Activated gamma-delta T cell treated with anti-CD3 and anti-CD28 coated beads, Interleukin-2, amount 50 U/mL, for 16 hours (primary cell): ENCODE results near the gene LEKR1.
"Not testable (repeated sequence)": the region's sequence is repeated elsewhere in the genome, so short reads cannot be mapped to it uniquely, and the experiment has no call there.

Experiments
- DNase-seq: peaks from one replicate; pipeline ENCODE4 v3.0.0-alpha.2; 2020; ENCODE audit warnings: low read depth

Gene LEKR1

DNA sequence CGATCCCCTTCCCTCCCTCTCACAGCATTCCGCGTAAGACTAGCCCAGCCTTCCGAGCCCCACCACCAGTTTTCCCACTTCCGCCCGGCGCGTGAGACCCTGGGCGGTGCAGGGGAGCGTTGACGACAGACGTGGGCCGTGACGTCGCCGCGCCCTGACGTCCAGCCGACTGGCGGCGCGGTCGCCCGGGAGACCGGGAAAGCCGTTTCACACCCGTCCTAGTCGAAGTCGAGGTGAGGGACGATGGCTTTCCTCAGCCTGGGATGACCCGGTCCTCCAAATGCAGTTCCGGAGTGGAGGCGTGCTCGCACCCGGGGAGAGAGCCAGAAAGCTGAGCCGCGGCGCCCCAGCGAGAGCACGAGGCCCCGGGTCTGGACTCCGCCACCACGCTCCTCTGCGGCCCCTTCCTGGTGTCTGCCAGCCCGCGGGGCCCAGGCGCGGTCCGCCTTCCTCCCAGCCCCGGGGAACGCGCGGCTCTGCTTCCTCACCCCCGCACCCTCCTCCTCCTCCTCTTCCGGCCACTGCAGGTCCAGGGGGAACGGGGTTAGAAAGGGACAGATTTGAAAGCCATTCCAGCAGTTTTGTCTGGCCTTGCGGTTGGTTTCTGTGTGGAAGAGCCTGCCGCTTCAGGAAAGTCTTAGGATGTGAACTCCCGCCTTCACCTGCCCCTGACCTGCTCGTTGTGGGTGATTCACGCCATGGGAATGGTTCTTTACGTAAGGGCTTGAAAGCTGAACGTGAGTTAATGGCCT lies at the start of gene LEKR1:
LEKR1 (plus strand) TSS at position 210 of the 752 bp plus-strand sequence. CDS start 2,977 bp downstream, outside the sequence.
- DNase-seq = peak; percentile 43

DNA sequence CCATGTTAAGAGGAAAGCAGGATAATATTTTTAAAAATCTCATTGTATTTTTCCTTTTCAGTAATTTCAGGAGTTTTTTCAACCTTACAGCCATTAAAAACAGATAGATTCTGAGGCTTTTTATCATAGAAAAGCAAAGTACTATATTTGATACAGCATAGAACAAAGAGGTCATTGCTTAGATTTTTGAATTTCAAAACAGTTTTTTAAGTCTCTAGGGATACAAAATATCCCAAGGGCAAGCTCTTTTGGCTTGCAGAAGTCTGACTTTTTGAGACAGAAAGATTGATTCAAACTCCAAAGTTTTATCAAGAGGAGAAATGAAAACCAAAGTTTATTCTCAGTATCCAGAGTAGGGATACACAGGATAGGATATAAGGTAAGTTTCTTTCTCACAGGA lies 49.3 kb upstream of the LEKR1 start:
- DNase-seq = no peak

DNA sequence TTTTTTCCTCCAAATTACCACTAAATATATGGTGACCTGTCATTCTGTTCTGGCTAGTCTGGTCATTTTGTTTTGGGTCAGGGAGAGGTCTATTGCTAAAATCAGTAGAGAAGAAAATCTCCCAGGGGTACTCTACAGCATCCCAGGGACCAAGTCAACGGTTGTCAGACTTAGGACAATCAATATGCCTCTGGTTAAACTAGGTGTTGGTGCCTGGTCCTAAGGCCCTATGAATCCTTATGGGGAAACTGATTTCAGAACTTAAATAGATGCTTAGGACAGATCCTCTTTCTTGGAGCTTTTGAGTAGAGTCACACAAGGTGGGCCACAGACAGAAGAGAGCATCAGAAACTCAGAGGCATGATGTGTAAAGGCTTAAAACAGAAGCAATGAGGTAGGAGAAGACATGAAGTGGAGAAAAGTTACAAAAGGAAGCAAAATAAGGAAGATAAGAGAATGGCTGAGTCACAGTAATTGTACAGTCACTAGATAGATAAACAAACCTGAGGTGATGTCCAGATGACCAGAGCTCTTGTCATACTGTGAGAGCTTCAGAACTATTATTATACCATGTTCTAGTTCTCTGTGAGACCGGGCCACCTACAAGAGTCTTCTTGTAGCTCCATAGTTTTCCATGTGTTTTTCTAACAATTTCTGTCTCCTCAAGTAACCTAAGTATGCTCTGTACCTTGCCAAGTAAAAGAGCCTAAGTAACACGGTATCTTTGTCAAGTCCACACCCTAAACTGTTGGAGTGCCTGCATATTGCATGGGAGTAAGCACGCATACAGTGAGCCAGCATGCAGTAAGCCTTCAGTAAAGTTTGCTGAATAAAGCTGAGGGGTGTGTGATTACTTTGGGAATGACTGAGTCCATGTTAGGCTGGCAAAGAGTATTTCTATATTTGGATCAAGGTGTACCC lies 44.6 kb upstream of the LEKR1 start:
- DNase-seq = no peak

DNA sequence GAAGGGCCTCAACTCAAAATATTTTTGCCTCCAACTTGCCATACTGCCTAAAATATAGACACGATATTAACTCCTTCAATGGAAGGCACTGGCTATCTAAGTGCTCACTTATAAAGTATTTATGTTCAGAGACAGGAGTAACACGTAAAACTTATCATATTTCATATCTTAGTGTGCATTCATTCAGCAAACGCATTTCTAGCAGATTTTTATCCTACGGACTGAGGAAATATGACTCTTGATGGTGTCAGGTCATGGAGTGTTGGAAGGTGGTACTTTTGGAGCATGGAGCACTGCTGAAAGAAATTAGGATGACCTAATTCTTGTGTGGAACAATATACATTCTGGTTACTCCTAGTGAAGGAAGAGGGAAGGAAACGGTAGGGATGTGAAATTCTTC lies 43.8 kb upstream of the LEKR1 start:
- no peak for DNase-seq

DNA sequence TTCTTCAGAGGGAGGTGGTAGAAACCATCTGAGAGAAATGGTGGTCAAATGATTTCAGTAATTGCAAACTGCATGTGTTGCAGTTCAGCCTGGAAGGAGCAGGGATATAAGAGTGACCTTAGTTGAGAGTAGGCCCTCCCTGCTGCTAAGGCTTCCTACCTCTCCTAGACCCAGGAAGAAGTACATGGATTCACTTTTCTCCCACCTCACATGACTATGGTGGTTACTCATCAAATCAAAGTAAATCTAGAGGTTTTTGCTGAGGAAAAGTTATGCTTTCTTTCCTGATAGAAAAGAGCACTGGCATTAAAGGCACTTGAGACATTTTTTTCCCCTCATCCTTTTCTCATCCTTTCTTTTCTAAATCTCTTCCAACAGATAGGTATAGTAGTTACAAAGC lies 43.2 kb upstream of the LEKR1 start:
- DNase-seq = no peak

DNA sequence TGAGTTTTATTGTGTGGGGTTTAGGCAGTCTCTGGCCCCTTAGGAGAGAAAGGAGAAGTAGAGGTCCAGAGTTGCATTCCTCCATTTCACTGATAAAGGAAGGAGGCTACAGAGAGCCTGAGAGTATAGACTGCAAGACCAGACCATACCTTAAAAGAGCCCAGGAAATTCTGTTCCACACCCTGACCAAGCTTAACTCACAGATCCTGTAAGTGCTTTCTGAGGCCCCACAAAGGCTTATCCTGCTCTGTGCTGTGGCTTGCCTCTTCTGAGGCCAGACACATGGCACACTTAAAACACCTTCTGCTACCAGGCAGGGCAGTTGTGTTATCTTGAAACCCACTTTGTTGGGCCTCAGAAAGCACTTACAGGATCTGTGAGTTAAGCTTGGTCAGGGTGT lies 39.2 kb upstream of the LEKR1 start:
- DNase-seq = no peak

DNA sequence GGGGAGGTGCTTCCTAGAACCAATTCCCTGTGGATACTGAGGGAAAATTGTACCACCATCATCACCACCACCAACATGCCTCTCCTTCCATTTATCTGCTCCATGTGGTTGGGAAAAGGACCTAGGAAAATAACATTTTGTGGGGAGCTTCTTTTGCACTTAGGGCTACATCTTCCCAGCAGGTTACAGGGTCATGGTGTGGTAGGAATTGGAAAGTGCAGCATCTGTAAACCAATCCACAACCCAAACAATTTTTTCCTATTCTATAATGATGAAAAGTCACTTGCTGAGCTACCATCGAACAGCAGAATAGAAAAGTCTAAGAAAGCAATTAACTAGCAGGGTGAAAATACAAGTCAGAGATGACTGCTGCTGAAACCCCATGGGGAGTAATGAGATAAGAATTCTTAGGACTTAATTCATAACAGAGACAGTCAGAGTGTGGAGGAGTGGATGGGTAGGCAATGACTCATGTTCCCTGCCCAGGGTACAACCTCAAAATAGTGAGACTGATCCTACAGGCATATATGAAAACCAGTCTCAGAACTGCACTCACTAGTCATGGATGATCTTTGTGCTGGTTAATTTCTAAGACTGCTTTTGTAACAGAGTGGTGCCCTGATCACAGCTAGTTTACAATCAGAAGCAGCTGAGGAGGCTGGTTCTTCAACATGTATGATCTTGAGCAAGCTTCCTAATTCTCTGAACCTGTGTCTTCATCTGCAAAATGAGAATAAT lies 38.1 kb upstream of the LEKR1 start:
- DNase-seq = no peak

DNA sequence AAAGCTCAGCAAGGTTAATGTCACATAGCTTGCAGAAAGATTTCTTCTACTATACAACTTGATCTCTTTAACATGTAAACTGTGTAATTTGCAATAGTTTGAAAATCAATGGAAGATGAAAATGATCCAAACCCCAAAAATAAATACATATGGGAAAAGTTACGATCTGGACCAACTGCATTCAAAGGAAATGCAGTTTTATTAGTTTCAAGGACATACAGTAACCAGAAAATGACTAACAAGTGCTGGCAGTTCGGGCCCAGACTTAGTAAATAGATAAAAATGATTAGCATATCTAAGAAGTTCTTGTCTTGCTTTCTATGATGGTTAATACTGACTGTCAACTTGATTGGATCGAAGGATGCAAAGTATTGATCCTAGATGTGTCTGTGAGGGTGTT lies 37.3 kb upstream of the LEKR1 start:
- no peak for DNase-seq

DNA sequence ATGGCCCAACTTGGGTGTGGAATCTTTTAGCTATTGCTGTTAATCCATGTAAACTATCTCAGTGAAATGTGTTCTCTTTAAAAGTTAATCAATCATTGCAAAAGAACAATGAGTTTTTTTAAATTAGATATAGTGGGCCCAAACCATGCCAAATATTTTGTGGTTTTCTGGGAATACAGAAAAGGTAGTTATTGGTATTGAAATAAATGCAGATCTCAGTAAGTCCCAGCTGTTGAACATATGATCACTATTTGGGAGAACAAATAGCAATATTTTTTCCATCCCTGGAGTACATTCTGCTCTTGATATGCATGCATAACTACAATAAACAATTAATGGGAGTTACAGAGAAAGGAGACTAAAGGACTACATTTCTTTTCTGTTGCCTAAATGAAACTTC lies 36.0 kb upstream of the LEKR1 start:
- no peak for DNase-seq

DNA sequence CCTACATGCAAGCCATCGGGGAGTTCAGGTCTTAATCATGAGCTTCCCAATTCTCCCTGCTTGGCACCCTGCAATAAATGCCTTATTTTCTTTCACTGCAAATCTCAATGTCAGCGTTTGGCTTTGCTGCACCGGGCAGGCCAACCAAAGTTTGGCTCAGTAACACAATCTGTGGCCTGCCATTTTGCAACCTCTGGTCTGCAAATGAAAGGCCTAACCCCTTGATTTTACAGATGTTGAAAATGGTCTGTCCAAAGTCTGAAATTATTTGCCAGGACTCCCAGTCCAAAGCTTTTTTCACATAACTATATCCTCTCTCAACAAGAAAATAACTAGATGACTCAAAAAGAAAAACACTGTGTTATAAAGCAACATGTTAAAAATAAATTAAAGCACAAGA lies 34.0 kb upstream of the LEKR1 start:
- DNase-seq = no peak

DNA sequence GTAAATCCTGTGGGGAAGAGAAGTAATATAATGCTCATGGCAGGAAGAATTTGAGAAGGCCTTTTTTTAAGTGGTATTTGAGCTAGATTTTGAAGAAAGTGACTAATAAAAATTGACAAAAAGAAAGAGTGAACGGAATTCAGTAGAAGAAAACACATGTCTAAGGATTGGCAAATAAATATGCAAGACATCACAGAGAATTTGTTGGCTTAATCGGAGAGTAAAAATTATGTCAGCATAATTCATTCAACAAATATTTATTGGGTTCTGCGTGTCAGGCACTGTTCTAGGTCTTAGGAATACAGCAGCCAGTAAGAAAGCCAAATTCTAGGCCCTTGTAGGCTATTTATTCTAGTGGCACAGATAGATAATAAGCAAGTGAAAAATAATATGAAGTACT lies 33.6 kb upstream of the LEKR1 start:
- no peak for DNase-seq

DNA sequence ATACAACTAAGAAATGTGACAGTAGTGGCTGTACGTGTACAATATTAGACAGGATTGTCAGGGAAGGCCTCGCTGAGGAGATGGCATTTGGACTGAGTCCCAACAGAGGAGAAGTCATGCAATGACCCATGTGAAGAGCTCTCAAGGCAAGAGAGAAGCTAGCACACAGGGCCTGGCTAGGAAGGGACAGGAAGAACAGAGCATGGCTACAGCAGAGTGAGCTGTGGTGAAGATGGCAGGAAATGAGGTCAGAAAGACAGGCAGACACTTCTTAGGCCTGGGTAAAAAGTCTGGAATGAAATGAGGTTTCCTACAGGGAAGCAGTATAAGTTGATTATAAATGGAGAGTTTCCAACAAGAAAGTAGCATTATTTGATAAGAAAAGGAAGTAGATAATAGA lies 33.2 kb upstream of the LEKR1 start:
- no peak for DNase-seq

DNA sequence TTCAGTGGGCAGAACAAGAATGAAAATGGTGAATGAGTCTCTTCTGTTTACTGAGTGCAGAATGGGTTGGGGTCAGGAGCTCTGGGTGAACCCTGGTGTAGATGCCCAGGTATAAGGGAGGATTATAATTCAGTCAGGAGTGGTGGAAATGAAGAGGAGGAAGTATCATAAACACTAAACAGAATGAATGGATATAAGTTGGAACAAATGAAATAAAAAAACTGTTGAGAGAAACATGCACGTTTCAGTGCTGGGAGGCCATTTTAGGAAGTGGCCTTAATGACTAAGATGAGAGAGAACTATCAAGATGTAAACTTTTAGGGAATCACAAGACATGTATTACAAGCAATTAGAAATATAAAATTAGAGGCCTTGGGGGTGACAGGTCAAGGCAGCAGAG lies 32.8 kb upstream of the LEKR1 start:
- DNase-seq = no peak

DNA sequence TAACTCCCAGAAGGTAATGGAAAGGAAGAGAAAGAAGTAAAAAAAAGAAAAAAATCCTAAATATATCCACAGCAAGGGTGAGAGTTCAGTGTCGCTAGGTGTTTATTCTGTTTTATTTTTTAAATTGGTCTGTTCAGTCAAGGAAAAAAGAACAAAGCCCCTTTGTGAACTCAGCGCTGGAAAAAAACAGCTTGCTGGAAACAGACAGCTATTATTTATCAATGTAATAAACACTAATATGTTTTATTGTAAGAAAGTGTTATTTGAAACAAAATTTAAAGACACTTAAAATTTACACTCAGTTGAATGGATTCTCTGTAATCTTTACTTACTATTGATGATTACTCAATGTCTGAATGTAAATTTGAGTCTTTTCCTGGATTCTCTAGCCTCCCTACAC lies 32.3 kb upstream of the LEKR1 start:
- DNase-seq = no peak

DNA sequence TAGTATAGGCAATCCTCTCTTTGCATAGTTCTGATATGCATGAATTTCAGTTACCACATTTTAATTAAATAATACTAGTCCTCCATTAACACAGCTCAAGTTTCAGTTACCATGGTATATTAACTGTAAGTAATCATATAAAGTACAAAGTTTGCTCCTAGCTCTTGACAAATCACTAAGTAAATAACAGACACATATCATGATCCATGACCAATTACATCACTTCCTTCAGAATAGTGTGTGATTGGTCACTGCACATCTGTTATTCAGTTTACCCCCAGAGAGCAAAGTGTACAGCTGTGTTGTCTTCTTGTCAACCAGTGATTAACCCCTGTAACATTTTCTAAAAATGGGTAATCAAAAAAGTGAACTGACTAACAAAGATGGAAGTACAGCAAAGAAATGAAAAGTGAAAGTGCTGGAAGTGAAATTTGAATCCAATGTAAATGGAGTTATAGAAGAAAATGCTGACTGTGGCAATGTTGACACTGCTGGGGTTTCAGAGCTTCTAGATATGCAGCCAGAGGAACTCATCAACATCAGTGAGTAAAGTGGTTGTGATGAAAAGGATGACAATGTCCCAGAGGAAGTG lies 30.2 kb upstream of the LEKR1 start:
- DNase-seq = no peak

DNA sequence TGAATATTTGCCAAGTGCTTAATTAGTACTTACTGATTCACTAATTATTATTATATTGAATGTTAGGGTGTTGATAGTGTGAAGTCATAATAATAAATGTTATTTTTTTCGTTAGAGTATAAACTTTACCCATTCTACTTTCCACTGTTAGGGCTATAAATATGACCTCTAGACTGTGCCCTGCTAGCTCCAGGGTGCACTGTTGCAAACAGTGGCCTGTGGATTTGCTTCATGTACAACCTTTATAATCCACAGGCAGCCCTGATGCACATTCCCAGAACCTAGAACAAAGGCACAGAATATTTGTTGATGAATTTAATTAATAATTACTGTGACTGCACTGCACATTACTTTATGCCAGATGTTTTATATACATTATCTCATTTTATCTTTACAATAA lies 28.8 kb upstream of the LEKR1 start:
- no peak for DNase-seq

DNA sequence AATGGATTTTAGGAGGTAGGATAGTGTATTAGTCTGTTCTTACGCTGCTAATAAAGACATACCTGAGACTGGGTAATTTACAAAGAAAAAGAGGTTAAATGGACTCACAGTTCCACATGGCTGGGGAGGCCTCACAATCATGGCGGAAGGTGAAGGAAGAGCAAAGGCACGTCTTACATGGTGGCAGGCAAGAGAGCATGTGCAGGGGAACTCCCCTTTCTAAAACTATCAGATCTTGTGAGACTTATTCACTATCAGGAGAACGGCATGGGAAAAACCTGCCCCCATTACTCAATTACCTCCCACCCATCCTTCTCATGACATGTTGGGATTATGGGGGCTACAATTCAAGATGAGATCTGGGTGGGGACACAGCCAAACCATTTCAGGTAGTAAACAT lies 25.9 kb upstream of the LEKR1 start:
- not testable (repeated sequence) for DNase-seq

DNA sequence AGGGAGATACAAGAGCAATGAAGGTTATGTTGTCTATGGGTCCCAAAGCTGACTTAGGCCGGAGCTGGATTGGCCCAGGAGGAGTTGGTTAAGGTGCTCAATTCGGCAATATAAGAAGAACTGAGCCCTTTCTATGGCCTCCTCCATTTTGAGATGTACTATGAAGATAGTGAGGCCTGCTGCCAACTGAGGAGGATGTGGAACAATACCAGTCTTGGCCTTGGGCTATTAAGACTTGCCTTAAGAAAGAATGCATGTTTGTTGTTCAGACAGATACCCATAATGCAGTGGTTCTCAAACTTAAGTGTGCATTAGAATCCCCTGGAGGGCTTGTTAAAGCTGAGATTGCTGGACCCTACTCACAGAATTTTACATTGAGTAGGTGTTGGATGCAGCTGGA lies 24.4 kb upstream of the LEKR1 start:
- no peak for DNase-seq

DNA sequence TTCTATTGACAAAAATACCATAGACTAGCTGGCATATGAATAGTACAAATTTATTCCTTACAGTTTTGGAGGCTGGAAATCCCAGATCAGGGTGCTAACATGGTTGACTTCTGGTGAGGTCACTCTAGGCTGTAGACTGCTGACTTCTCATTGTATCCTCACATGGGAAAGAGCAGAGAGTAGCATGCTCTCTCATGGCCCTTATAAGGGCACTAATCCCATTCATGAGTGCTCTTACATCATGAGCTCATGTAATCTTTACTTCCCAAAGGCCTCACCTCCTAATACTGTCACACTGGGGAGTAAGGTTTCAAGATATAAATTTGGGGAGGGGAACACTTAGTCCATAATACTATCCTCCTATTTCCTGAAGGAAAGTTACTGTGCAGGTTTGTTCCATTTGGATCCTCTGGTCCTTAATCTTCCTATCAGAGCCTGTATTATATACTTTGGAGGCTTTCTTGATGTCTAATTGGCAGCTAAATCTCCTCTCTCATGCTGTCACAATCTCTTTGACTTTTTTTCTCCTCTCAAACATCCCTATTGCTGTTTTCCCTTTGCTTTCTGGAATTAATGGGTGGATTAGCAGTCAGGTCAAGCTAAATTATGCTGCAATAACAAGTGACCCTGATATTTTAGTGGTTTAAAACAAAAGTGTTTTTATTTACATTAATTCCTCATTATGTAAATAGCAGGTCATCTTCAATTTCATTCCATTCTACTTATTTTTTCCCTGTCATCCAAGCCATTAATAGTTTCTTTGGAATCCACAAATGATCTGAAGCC lies 23.1 kb upstream of the LEKR1 start:
- no peak for DNase-seq

DNA sequence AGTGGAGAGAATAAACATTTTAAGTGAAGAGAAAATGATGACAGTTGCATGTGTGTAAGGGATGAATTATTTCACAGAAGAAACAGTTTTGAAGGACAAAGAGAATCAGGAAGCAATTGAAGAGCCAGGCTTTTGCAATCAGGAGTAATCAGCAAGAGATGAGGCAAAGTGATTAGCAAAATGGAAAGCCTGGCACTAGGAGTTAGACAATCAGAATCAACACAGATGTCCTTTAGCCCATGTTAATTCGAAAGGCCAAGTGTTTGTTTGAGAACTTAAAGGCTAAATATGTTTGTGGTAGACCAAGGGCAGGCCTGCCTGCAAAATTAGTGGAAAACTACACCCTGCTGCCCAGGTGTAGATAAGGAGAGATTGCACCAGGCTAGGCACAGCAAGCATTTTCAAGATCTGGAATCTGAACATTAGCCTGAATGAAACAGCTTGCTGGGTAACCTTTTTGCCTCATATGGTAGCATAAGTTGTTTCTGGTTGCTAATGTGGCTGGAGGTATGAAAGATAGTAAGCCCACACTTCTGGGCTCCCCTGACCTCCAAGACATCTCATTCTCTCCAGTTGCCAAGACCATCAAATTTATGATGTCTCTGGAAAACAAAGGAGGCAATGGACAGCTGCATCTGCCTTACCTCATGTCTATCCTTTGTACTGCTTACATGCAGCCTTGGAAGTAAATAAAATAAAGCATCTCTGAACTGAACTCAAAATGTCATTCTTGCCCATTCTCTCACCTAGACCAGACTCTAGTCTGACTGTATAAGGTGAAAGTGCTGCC lies 22.0 kb upstream of the LEKR1 start:
- no peak for DNase-seq

DNA sequence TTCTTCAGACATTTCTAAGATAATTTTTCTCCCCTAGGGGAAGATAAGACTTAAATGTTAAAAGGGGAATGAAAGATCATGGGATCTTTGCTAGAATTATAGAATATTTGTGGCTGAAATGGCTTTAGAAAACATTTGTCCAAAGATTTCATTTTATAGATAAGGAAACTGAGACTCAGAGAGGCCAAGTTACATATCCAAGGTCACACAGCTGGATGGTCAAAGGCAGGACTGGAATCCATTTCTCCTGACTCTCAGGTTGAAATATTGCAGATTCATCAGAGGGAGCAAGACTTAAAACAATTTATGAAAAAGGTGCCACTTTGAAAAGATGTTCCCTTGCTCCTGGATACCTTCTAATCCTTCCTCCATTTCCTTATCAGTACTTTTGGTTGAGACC lies 19.5 kb upstream of the LEKR1 start:
- no peak for DNase-seq
